MM.1S (cell line): ENCODE data around the gene KCNK7.

Source experiments
- EZH2 ChIP-seq: fragments of 300-600 bp; sonication (generic); optimal IDR thresholded peaks from 2 replicates; pipeline ENCODE3; 2017; ENCODE audit warnings: low read depth, mild to moderate bottlenecking, antibody characterized with exemption, low read length, mixed read lengths
- EZH2phosphoT487 ChIP-seq: fragments of 300-600 bp; sonication (generic); IDR thresholded peaks from 2 replicates; pipeline ENCODE4 v1.6.1; 2018; ENCODE audit warnings: antibody characterized with exemption, low read length
- TF ChIP-seq, protein P1 (sequence below): fragments of 300-600 bp; sonication (generic); IDR thresholded peaks from 2 replicates; pipeline ENCODE4 v1.5.1; 2016; ENCODE audit warnings: antibody characterized with exemption, low read length, mixed read lengths

DNA sequence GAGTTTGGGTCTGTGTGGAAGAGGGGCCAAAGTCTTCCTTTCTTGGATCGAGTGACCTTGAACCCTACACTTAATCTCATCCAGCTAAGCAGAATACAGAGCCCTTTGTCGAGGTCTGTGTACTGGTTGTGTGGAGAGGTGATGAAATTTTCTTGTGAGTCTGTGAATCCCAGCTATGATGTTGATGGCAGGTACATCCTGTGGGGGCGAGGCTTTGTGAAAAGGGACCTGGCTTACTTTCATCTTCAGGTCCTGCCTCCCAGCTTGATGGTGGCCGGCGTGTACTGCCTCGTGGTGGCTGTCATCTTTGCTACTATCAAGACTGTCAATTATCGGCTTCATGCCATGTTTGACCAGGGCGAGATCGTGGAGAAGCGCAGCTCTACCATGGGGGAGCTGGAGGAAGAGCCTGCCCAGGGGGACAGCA, 21.0 kb upstream of the KCNK7 start:
- TF ChIP-seq, protein P1, sequence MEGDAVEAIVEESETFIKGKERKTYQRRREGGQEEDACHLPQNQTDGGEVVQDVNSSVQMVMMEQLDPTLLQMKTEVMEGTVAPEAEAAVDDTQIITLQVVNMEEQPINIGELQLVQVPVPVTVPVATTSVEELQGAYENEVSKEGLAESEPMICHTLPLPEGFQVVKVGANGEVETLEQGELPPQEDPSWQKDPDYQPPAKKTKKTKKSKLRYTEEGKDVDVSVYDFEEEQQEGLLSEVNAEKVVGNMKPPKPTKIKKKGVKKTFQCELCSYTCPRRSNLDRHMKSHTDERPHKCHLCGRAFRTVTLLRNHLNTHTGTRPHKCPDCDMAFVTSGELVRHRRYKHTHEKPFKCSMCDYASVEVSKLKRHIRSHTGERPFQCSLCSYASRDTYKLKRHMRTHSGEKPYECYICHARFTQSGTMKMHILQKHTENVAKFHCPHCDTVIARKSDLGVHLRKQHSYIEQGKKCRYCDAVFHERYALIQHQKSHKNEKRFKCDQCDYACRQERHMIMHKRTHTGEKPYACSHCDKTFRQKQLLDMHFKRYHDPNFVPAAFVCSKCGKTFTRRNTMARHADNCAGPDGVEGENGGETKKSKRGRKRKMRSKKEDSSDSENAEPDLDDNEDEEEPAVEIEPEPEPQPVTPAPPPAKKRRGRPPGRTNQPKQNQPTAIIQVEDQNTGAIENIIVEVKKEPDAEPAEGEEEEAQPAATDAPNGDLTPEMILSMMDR = no peak
- TF ChIP-seq EZH2 (no peak), EZH2phosphoT487 (no peak)
